ENCODE results near the gene N4BP2.

The N4BP2 gene

GRCh38 chr4:40183615-40184411 is 127.2 kb downstream of the N4BP2 start:
- no peak for DNase-seq
- in situ Hi-C loops (cut with HindIII; ENCODE audit: low pct_ligation_motif_present, low pct_unique_long_range_greater_than_20kb, low sequenced_read_pairs) = no loop called here

- in situ Hi-C loops (cut with HindIII; ENCODE audit: low pct_ligation_motif_present, low pct_unique_long_range_greater_than_20kb, low sequenced_read_pairs) = no loop called here
- DNase-seq = no peak
These were observed 129.4 kb downstream of the N4BP2 start for GRCh38 chr4:40185830-40186664.

GRCh38 chr4:40186665-40187014 is 130.0 kb downstream of the N4BP2 start:
- no peak for DNase-seq
- in situ Hi-C loops (cut with HindIII; ENCODE audit: low pct_ligation_motif_present, low pct_unique_long_range_greater_than_20kb, low sequenced_read_pairs) = no loop called here

GRCh38 chr4:40187386-40187906 is 130.8 kb downstream of the N4BP2 start:
- in situ Hi-C loops (cut with HindIII; ENCODE audit: low pct_ligation_motif_present, low pct_unique_long_range_greater_than_20kb, low sequenced_read_pairs) = no loop called here
- no peak for DNase-seq

- no peak for DNase-seq
- in situ Hi-C loops (cut with HindIII; ENCODE audit: low pct_ligation_motif_present, low pct_unique_long_range_greater_than_20kb, low sequenced_read_pairs) = no loop called here
These were observed 133.4 kb downstream of the N4BP2 start for GRCh38 chr4:40190019-40190418.

- no peak for DNase-seq
- in situ Hi-C loops (cut with HindIII; ENCODE audit: low pct_ligation_motif_present, low pct_unique_long_range_greater_than_20kb, low sequenced_read_pairs) = no loop called here
These were observed 133.8 kb downstream of the N4BP2 start for GRCh38 chr4:40190465-40190864.

GRCh38 chr4:40190880-40191815 is 134.5 kb downstream of the N4BP2 start:
- DNase-seq = no peak
- in situ Hi-C loops (cut with HindIII; ENCODE audit: low pct_ligation_motif_present, low pct_unique_long_range_greater_than_20kb, low sequenced_read_pairs) = no loop called here

- no peak for DNase-seq
These were observed 135.7 kb downstream of the N4BP2 start for GRCh38 chr4:40192114-40193015.

GRCh38 chr4:40193016-40193571 is 136.4 kb downstream of the N4BP2 start:
- DNase-seq = no peak
- in situ Hi-C loops (cut with HindIII; ENCODE audit: low pct_ligation_motif_present, low pct_unique_long_range_greater_than_20kb, low sequenced_read_pairs) = no loop called here

More at GRCh38 chr4:40192114-40193015, 135.7 kb downstream of the N4BP2 start:
- in situ Hi-C loops (cut with HindIII; ENCODE audit: low pct_ligation_motif_present, low pct_unique_long_range_greater_than_20kb, low sequenced_read_pairs) = no loop called here

- in situ Hi-C loops (cut with HindIII; ENCODE audit: low pct_ligation_motif_present, low pct_unique_long_range_greater_than_20kb, low sequenced_read_pairs) = no loop called here
- no peak for DNase-seq
These were observed 136.9 kb downstream of the N4BP2 start for GRCh38 chr4:40193578-40193977.

- no peak for DNase-seq
- in situ Hi-C loops (cut with HindIII; ENCODE audit: low pct_ligation_motif_present, low pct_unique_long_range_greater_than_20kb, low sequenced_read_pairs) = no loop called here
These were observed 138.0 kb downstream of the N4BP2 start for GRCh38 chr4:40194602-40195161.

GRCh38 chr4:40195182-40196177 is 138.8 kb downstream of the N4BP2 start:
- in situ Hi-C loops (cut with HindIII; ENCODE audit: low pct_ligation_motif_present, low pct_unique_long_range_greater_than_20kb, low sequenced_read_pairs) = no loop called here
- DNase-seq = no peak

- in situ Hi-C loops (cut with HindIII; ENCODE audit: low pct_ligation_motif_present, low pct_unique_long_range_greater_than_20kb, low sequenced_read_pairs) = no loop called here
- DNase-seq = no peak
These were observed 139.6 kb downstream of the N4BP2 start for GRCh38 chr4:40196272-40196671.

GRCh38 chr4:40196724-40197281 is 140.2 kb downstream of the N4BP2 start, which contains the start of gene RHOH:
Gene RHOH, plus strand, starts transcription at chr4:40197031. Its CDS starts 46,356 bp downstream, at chr4:40243387.
- in situ Hi-C loops (cut with HindIII; ENCODE audit: low pct_ligation_motif_present, low pct_unique_long_range_greater_than_20kb, low sequenced_read_pairs) = no loop called here
- no peak for DNase-seq

- in situ Hi-C loops (cut with HindIII; ENCODE audit: low pct_ligation_motif_present, low pct_unique_long_range_greater_than_20kb, low sequenced_read_pairs) = no loop called here
- DNase-seq = no peak
These were observed 141.4 kb downstream of the N4BP2 start for GRCh38 chr4:40197879-40198689.
